H9 (cell line): Measurements from ENCODE around the gene POMGNT2. TPM values are rescaled to one million over a fixed set of nuclear protein-coding genes. Genes with fewer than 3 reads are reported as not detected.
A peak's percentile ranks its signal among the peaks of the same experiment; 100 is the strongest.

Source experiments
- DNase-seq: peaks from one replicate; pipeline ENCODE4 v3.0.0-alpha.2; 2017
- H2AFZ ChIP-seq: one replicate; pipeline ENCODE4 v1.6.1; 2013; ENCODE audit warnings: mild to moderate bottlenecking, low read length, control low read depth, moderate library complexity
- H2AK5ac ChIP-seq: 2 replicates; pipeline ENCODE4 v1.6.1; 2013; ENCODE audit warnings: low read length, control low read depth, mixed read lengths; ENCODE audit not compliant: insufficient read length
- H2BK120ac ChIP-seq: one replicate; pipeline ENCODE4 v1.6.1; 2013; ENCODE audit warnings: low read depth, mild to moderate bottlenecking, low read length, control low read depth, inconsistent platforms; ENCODE audit not compliant: poor library complexity, severe bottlenecking
- H2BK12ac ChIP-seq: 2 replicates; pipeline ENCODE4 v1.6.1; 2013; ENCODE audit warnings: low read length, control low read depth, mixed read lengths, low read depth; ENCODE audit not compliant: insufficient read length
- H2BK15ac ChIP-seq: 2 replicates; pipeline ENCODE4 v1.6.1; 2013; ENCODE audit warnings: low read depth, low read length, control low read depth
- H2BK20ac ChIP-seq: one replicate; pipeline ENCODE4 v1.6.1; 2013; ENCODE audit warnings: low read depth, mild to moderate bottlenecking, low read length, control low read depth, inconsistent platforms; ENCODE audit not compliant: poor library complexity, severe bottlenecking
- H2BK5ac ChIP-seq: 2 replicates; pipeline ENCODE4 v1.6.1; 2013; ENCODE audit warnings: low read length, control low read depth, mixed read lengths; ENCODE audit not compliant: insufficient read length
- H3K14ac ChIP-seq: 2 replicates; pipeline ENCODE4 v1.6.1; 2013; ENCODE audit warnings: low read length, control low read depth; ENCODE audit not compliant: insufficient read depth
- H3K18ac ChIP-seq: 2 replicates; pipeline ENCODE4 v1.6.1; 2013; ENCODE audit warnings: low read depth, mild to moderate bottlenecking, mixed read lengths, low read length, control low read depth; ENCODE audit not compliant: insufficient read length
- H3K23ac ChIP-seq: 2 replicates; pipeline ENCODE4 v1.6.1; 2013; ENCODE audit warnings: low read length, control low read depth, mixed read lengths, low read depth; ENCODE audit not compliant: insufficient read length
- H3K23me2 ChIP-seq: 2 replicates; pipeline ENCODE4 v1.6.1; 2013; ENCODE audit warnings: low read depth, mild to moderate bottlenecking, mixed read lengths, low read length, control low read depth; ENCODE audit not compliant: insufficient read length, poor library complexity, severe bottlenecking
- H3K27ac ChIP-seq: 2 replicates; pipeline ENCODE4 v1.5.1; 2013; ENCODE audit warnings: low read length, control low read depth, mixed read lengths, low read depth; ENCODE audit not compliant: insufficient read length
- H3K27me3 ChIP-seq: 2 replicates; pipeline ENCODE4 v1.6.1; 2013; ENCODE audit warnings: low read length, control low read depth, inconsistent platforms; ENCODE audit not compliant: insufficient read depth
- H3K4ac ChIP-seq: 2 replicates; pipeline ENCODE4 v1.6.1; 2013; ENCODE audit warnings: low read depth, mild to moderate bottlenecking, control low read depth, inconsistent platforms, low read length, moderate library complexity
- H3K4me1 ChIP-seq: 2 replicates; pipeline ENCODE4 v1.6.1; 2013; ENCODE audit warnings: low read length, control low read depth, inconsistent platforms; ENCODE audit not compliant: insufficient read depth
- H3K4me2 ChIP-seq: 2 replicates; pipeline ENCODE4 v1.6.1; 2013; ENCODE audit warnings: low read length, control low read depth, mixed read lengths; ENCODE audit not compliant: insufficient read length, insufficient read depth
- H3K56ac ChIP-seq: 2 replicates; pipeline ENCODE4 v1.6.1; 2013; ENCODE audit warnings: low read depth, mild to moderate bottlenecking, mixed read lengths, low read length, control low read depth; ENCODE audit not compliant: insufficient read length
- H3K79me1 ChIP-seq: 2 replicates; pipeline ENCODE4 v1.6.1; 2013; ENCODE audit warnings: low read depth, mild to moderate bottlenecking, moderate library complexity, low read length, control low read depth, inconsistent platforms; ENCODE audit not compliant: insufficient read depth, poor library complexity, severe bottlenecking
- H3K79me2 ChIP-seq: 2 replicates; pipeline ENCODE4 v1.6.1; 2013; ENCODE audit warnings: low read length, control low read depth, inconsistent platforms; ENCODE audit not compliant: insufficient read depth
- H3K9ac ChIP-seq: 2 replicates; pipeline ENCODE4 v1.6.1; 2013; ENCODE audit warnings: low read length, control low read depth, mixed read lengths; ENCODE audit not compliant: insufficient read length; ENCODE audit errors: extremely low read depth
- H3K9me3 ChIP-seq: one replicate; pipeline ENCODE4 v1.6.1; 2013; ENCODE audit warnings: low read depth, low read length, inconsistent platforms; ENCODE audit not compliant: control insufficient read depth
- H3T11ph ChIP-seq: one replicate; pipeline ENCODE4 v1.6.1; 2013; ENCODE audit warnings: mild to moderate bottlenecking, low read length, control low read depth, inconsistent platforms
- H4K20me1 ChIP-seq: one replicate; pipeline ENCODE4 v1.6.1; 2013; ENCODE audit not compliant: control insufficient read depth, insufficient read length, insufficient read depth
- H4K5ac ChIP-seq: 2 replicates; pipeline ENCODE4 v1.6.1; 2013; ENCODE audit warnings: low read depth, mild to moderate bottlenecking, mixed read lengths, low read length, control low read depth; ENCODE audit not compliant: insufficient read length
- H4K8ac ChIP-seq: replicated peaks from 2 replicates; pipeline ENCODE4 v1.6.1; 2013; ENCODE audit warnings: low read length, control low read depth, mixed read lengths, low read depth; ENCODE audit not compliant: insufficient read length
- H4K91ac ChIP-seq: 2 replicates; pipeline ENCODE4 v1.6.1; 2013; ENCODE audit warnings: low read depth, mild to moderate bottlenecking, moderate library complexity, mixed read lengths, low read length, control low read depth; ENCODE audit not compliant: insufficient read length
- H3K27ac Mint-ChIP-seq, 3 experiments: 2 replicates in 2 of 3; 3 replicates in 1 of 3; pipeline ENCODE4 v1.8.0; 2020 to 2021; ENCODE audit warnings: mixed read lengths in 3 of 3, mild to moderate bottlenecking in 1 of 3, moderate library complexity in 1 of 3
- H3K27me3 Mint-ChIP-seq: 2 replicates; pipeline ENCODE4 v1.8.0; 2021; ENCODE audit warnings: low read depth, mild to moderate bottlenecking, moderate library complexity, mixed read lengths
- H3K36me3 Mint-ChIP-seq, 3 experiments: 2 replicates in 2 of 3; 3 replicates in 1 of 3; pipeline ENCODE4 v1.8.0; 2020 to 2021; ENCODE audit warnings: low read depth in 3 of 3, mixed read lengths in 3 of 3; ENCODE audit not compliant: insufficient read depth in 1 of 3
- H3K4me1 Mint-ChIP-seq, 2 experiments: 2 replicates each; pipeline ENCODE4 v1.8.0; 2020; ENCODE audit warnings: mixed read lengths in 2 of 2
- H3K4me3 Mint-ChIP-seq, 2 experiments: 2 replicates in 1 of 2; 3 replicates in 1 of 2; pipeline ENCODE4 v1.8.0; 2020 to 2021; ENCODE audit warnings: mild to moderate bottlenecking in 2 of 2, mixed read lengths in 2 of 2, moderate library complexity in 1 of 2
- H3K9me3 Mint-ChIP-seq, 2 experiments: 2 replicates in 1 of 2; 3 replicates in 1 of 2; pipeline ENCODE4 v1.8.0; 2020; ENCODE audit warnings: mild to moderate bottlenecking in 2 of 2, mixed read lengths in 2 of 2, moderate library complexity in 1 of 2
- CTCF ChIP-seq: fragments of 200-600 bp; sonication (generic); conservative IDR thresholded peaks from 3 replicates; pipeline ENCODE4 v1.8.0; 2021; ENCODE audit warnings: antibody characterized with exemption, mild to moderate bottlenecking
- WGBS: extraction: QIAGEN DNeasy Blood & Tissue Kit; methylation state at CpG from one replicate; pipeline ENCODE4 v1.1.7; 2013; ENCODE audit warnings: missing lambda C conversion rate, low lambda C conversion rate, mixed read lengths; ENCODE audit not compliant: insufficient read length; ENCODE audit errors: extremely low coverage; 5-methylcytosine and 5-hydroxymethylcytosine counted together
- total RNA-seq: library from RNA; stranded (reverse); gene quantifications from 2 replicates; pipeline ENCODE4 v1.2.1, GENCODE V29; 2021

POMGNT2 gene
- total RNA-seq, 1 experiment from 2014 or later: 14.0 TPM

- H4K5ac ChIP-seq: no peak overlapping the region
- H2BK20ac ChIP-seq: no peak overlapping the region
- peaks cover 5% of the 10 kb centered on the region for H4K20me1 ChIP-seq
- no peak overlapping the region for H2BK12ac ChIP-seq
- H3K18ac ChIP-seq: no peak overlapping the region
- no peak overlapping the region for H2BK5ac ChIP-seq
- H3T11ph ChIP-seq: no peak overlapping the region
- H3K27me3 ChIP-seq: no peaks in the 10 kb centered on the region; the same call in 1 of the 2 replicates
- H3K79me1 ChIP-seq: peaks cover 4% of the 10 kb centered on the region
- H3K14ac ChIP-seq: no peak overlapping the region
- H3K27me3 Mint-ChIP-seq: peaks cover 22% of the 10 kb centered on the region
- peak overlapping the region; percentile 62 to 70 for H3K4me3 Mint-ChIP-seq
- H4K8ac ChIP-seq: no peak overlapping the region
- H2BK15ac ChIP-seq: no peak overlapping the region
- H2AK5ac ChIP-seq: no peak overlapping the region
- no peaks in the 10 kb centered on the region; a peak in 1 of 5 replicates for H3K9me3 Mint-ChIP-seq
- H3K36me3 Mint-ChIP-seq: no peaks in the 10 kb centered on the region; a peak in 1 of 7 replicates
- no peak overlapping the region for H3K9ac ChIP-seq
- H3K23me2 ChIP-seq: peaks cover 3% of the 10 kb centered on the region
- no peaks in the 10 kb centered on the region for H3K9me3 ChIP-seq
- no peak for TF ChIP-seq CTCF
- peak overlapping the region; percentile 24 for H2AFZ ChIP-seq
- peak overlapping the region; percentile 64 for H3K4me2 ChIP-seq
- no peak overlapping the region for H3K27ac Mint-ChIP-seq
- H3K79me2 ChIP-seq: no peaks in the 10 kb centered on the region
- no peak overlapping the region for H3K4ac ChIP-seq
- H4K91ac ChIP-seq: no peak overlapping the region
- H3K56ac ChIP-seq: no peak overlapping the region
- no peak for DNase-seq
- peaks cover 13 to 17% of the 10 kb centered on the region in 2 experiments for H3K4me1 Mint-ChIP-seq
- H3K27ac ChIP-seq: no peak overlapping the region
- no peak overlapping the region for H2BK120ac ChIP-seq
- H3K23ac ChIP-seq: no peak overlapping the region
- no CpG with 5 or more reads among the region's 6 CpGs for WGBS
- H3K4me1 ChIP-seq: no peaks in the 10 kb centered on the region
Measured at GRCh38 chr3:43106293-43106628, 382 bp upstream of the POMGNT2 start.
